GM21529 (cell line): Measurements from ENCODE around the gene C17orf67.

Source experiments
- ATAC-seq: cut with Tn5 transposase; IDR thresholded peaks from one replicate; pipeline ENCODE4 v1.9.1; 2021; ENCODE audit not compliant: unreplicated experiment

C17orf67 gene

GRCh38 chr17:56833809-56834379, at the start of gene C17orf67, which contains the start of gene DGKE:
Gene C17orf67 (minus strand): TSS chr17:56833920. CDS start chr17:56815810, 18,110 bp downstream.
Gene DGKE (plus strand): TSS chr17:56834151. CDS start chr17:56834796, 645 bp downstream.
- peak; percentile 63 for ATAC-seq

DNA sequence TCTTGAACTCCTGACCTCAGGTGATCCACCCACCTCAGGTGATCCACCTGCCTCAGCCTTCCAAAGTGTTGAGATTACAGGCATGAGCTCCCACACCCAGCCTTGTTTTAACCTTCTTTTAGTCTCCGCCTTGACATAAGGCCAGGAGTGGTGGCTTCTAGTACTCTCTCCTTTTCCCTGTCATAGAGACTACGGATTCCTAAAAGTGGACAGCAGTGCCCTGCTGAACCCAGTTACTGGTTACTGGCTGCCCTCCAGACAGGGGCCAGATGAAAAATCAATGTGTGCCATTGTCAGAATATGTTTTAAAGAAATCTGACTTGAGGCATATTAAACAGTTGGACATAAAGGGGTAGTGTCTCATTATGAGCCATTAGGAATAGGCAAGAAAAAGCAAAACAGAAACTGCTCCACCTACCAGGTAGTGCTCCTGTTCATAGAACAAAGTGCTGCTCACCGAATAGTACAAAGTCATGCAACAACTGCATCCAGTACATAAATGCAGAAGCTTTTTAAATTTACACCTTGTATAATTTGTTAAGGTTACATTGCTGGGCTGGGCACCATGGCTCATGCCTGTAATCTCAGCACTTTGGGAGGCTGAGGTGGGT, 48.1 kb upstream of the C17orf67 start:
- ATAC-seq = no peak

DNA sequence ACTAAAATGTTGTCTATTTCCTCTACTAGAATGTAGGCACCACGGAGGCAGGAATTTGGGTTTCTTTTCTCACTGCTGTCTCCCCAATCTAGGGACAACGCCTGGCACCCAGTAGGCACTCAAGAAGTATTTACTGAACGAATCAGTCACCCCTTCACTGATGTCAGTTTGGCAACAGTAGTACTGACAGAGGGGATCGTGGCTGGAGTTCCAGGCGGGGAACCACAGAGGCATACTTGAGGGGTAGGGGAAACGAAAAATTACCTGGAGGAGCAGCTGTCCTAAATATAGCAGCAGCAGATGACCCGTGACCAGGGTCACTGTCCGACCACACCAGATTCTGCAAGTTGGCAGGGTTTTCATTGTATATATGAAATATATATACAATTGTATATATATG, 46.9 kb upstream of the C17orf67 start:
- ATAC-seq = no peak

- no peak for ATAC-seq
Observed at GRCh38 chr17:56880133-56880532, 46.4 kb upstream of the C17orf67 start.

- ATAC-seq = no peak
Observed at GRCh38 chr17:56879280-56879679, 45.6 kb upstream of the C17orf67 start.

- no peak for ATAC-seq
Observed at GRCh38 chr17:56876766-56877179, 43.1 kb upstream of the C17orf67 start.

GRCh38 chr17:56870081-56870651, 36.4 kb upstream of the C17orf67 start:
- ATAC-seq = peak; percentile 69

- no peak for ATAC-seq
Observed at GRCh38 chr17:56868716-56869115, 35.0 kb upstream of the C17orf67 start.

GRCh38 chr17:56867948-56868376, 34.2 kb upstream of the C17orf67 start:
- ATAC-seq = no peak

- ATAC-seq = no peak
Observed at GRCh38 chr17:56866496-56866895, 32.8 kb upstream of the C17orf67 start.

DNA sequence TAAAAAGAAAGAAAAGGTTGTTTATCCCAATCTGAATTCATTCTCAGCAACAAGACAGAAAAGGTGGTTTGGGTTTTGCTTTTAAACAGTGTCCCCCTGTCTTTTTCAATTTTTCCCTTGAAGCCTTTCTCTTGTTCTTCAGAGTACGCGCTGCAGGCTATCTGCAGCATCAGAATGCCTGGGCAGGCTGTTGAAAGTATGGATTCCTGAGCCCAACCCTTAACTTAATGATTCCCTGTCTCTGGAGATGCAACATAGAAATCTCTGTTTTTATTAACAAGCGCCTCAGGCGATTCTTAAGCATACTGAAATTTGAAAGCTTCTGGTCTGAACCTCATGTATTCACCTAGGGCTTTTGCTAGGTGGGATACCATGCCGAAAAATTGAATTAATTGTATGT, 32.4 kb upstream of the C17orf67 start:
- no peak for ATAC-seq

DNA sequence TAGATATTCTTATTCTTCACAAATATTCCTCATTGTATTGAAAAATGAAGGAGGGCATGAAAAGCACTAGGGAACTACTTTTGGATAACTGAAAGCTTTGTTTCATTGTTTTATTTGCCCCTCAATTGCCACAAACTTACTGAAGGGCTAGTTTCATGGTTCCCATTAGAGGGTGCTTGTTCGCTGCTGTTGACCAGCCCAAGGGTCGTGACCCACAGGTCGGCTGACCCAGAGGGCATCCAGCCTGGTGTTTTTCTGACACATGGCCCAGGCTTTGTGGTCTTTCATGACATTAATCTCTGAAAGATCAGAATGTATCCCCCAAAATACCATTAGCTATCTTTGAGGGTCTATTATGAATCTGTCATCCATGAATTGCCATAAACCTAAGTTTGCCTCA, 30.3 kb upstream of the C17orf67 start:
- no peak for ATAC-seq

DNA sequence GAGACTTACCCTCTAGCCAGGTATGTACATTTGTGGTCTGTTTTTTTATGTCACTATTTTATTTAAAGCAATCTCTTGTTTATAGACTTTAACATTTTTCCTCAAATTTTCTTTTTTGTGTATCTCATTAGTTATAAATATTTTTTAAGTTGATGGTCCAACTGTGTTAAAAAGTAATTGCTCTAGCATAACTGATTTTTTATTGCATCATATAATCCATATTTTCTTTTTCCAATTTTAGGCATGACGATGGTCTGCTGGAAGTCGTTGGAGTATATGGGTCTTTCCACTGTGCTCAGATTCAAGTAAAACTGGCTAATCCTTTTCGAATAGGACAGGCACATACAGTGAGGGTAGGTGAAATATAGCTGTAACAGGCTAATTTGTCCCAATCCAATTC, 28.2 kb upstream of the C17orf67 start:
- no peak for ATAC-seq

- ATAC-seq = peak; percentile 52
Observed at GRCh38 chr17:56851008-56851407, 17.3 kb upstream of the C17orf67 start.

- peak; percentile 17 for ATAC-seq
Observed at GRCh38 chr17:56850591-56850990, 16.9 kb upstream of the C17orf67 start.

DNA sequence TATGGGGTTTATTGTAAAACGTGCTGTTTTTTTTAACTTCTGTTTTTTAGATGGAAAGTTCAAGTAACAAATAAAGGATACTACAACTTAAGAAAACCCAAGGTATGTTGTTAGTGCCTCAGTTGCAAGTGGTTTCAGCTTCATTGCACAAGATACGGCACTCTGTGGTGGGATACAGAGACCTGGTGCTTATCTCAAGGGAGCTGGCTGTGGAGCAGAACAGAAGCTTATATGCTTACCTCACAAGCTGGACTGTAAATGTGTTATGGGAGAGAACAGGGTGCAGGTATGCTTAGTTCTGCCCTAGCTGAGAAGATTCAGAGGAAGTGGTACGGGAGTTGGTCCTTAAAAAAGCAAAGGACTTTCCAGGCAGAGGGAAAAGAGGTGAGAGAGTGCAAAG, 15.4 kb upstream of the C17orf67 start:
- no peak for ATAC-seq

DNA sequence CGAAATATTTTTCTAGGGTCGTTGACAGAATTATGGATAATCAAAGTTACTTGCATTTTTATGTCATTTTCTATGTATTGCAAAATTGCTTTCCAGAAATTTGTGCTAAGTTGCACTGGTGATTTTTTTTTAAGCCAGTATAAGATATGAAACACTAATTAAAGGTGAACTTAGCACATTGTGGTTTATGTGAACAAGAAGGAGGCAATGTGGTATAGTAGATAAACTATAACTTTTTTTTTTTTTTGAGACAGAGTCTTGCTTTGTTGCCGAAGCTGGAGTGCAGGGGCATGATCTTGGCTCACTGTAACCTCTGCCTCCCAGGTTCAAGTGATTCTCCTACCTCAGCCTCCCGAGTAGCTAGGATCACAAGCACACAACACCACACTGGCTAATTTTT, 13.4 kb upstream of the C17orf67 start:
- ATAC-seq = no peak

DNA sequence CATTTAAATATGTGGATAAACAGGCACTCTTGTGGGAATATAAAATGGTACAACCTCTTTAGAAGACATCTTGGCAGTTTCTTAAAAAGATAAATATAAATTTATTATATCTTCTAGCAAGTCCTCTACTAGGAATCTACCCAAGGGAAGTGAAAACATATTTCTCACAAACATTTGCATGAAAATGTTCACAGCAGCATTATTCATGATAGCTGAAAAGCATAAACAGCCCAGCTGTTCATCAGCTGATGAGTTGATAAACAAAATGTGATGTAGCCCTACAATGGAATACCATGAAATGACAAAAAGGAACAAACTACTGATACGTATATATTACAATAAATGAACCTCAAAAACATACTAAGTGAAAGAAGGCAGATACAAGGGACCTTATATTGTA, 12.2 kb upstream of the C17orf67 start:
- ATAC-seq = no peak

- no peak for ATAC-seq
Observed at GRCh38 chr17:56842577-56842976, 8.9 kb upstream of the C17orf67 start.

- ATAC-seq = no peak
Observed at GRCh38 chr17:56838687-56839086, 5.0 kb upstream of the C17orf67 start.

DNA sequence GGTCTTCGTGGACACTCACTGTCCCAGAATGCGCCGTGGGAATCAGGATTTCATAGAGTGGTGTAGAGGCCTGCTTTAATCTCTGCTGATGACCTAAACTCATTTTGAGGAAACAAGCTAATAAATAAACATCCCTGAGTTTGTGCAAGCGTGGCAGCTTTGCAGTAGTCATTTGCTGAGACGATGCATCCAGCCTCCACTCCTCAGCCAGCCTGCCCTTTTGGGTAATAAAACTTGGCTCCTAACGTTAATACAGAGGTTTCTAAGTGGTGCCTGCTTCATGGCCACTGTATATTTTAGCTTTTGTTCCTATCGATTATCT, 1.5 kb upstream of the C17orf67 start:
- no peak for ATAC-seq

DNA sequence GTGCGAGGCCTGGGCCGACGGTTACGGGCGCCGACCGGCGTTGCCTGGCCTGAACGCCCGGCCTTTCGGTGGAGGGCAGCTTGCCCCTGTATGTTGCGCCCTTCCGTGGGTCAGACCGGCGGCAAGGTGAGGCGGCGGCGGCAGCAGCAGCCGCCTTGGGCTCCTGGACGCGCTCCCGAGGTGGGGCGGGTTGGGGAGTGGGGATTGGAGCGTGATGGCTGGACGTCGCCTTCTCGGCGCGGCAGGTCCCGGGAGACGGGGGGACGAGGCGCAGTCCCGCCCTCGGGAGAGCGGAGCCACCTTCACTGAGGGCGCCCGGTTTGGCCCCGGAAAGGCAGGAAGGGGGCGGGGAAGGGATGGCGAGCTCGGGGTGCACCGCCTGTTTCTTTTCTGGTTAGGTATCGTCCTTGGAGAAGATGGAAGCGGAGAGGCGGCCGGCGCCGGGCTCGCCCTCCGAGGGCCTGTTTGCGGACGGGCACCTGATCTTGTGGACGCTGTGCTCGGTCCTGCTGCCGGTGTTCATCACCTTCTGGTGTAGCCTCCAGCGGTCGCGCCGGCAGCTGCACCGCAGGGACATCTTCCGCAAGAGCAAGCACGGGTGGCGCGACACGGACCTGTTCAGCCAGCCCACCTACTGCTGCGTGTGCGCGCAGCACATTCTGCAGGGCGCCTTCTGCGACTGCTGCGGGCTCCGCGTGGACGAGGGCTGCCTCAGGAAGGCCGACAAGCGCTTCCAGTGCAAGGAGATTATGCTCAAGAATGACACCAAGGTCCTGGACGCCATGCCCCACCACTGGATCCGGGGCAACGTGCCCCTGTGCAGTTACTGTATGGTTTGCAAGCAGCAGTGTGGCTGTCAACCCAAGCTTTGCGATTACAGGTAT, 902 bp upstream of the C17orf67 start:
- peak; percentile 36 for ATAC-seq
